Jurkat, Clone E6-1 (cell line): ENCODE data around the gene MCC.

ENCODE experiments used
- DNase-seq: peaks from one replicate; pipeline ENCODE4 v3.0.0-alpha.2; 2011; ENCODE audit warnings: low read depth, low spot score
- H3K4me3 ChIP-seq: 2 replicates; pipeline ENCODE4 v1.5.1; 2011; ENCODE audit warnings: mild to moderate bottlenecking, low read length, control low read depth, moderate library complexity

The MCC gene

DNA sequence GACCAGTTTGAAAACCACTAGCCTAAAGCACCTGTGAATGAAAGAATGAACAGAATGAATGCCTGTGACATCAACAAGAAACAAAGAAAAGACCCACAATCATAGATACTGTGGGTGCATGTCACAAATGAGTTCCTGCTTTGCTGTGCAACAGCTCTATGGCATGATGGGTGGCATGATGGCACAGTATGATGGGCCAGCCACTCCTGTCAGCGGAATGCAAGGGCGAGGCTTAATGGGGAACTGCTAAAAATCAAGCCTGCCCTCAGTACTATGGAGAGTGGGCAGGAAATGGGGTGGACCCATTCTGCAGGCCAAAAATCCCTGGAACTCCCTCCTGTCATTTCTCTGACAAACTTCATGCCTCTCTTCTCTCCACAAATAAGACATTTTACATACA lies 422.6 kb downstream of the MCC start:
- H3K4me3 ChIP-seq = no peak overlapping the region
- DNase-seq = no peak

DNA sequence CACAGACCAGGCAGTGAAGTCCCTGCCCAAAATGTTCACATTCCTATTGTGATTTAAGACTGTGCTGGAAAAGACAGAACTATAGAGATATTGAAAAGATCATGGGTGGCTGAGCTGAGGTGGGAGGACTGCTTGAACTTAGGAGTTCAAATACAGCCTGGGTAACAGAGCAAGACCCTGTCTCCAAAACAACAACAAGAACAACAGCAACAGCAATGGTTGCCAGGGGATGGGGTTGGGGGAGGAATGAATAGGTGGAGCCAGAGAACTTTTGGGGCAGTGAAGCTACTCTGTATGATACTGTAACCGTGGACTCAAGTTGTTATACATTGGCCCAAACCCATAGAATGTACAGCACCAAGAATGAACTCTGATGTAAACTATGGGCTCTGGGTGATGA lies 423.4 kb downstream of the MCC start:
- H3K4me3 ChIP-seq = no peak overlapping the region
- no peak for DNase-seq

DNA sequence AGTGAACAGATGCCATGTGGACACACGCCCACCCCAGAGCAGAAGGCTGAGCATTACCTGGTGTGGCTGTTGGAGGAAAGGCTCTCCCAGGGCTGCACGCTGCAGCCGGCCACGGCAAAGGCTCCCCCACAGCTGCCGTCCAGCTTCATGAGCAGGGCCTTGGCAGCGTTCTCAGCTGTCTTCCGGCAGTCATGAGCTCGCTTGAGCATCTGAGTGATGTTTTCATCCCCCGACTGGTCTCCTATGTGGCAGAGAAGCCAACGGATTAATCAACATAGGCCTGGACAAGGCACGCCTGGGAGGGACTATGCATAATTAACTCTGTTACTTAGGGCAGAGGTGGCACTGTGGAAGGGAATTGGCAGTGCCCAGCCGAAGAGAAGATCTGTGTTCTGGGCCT lies 424.3 kb downstream of the MCC start:
- no peak overlapping the region for H3K4me3 ChIP-seq
- no peak for DNase-seq

DNA sequence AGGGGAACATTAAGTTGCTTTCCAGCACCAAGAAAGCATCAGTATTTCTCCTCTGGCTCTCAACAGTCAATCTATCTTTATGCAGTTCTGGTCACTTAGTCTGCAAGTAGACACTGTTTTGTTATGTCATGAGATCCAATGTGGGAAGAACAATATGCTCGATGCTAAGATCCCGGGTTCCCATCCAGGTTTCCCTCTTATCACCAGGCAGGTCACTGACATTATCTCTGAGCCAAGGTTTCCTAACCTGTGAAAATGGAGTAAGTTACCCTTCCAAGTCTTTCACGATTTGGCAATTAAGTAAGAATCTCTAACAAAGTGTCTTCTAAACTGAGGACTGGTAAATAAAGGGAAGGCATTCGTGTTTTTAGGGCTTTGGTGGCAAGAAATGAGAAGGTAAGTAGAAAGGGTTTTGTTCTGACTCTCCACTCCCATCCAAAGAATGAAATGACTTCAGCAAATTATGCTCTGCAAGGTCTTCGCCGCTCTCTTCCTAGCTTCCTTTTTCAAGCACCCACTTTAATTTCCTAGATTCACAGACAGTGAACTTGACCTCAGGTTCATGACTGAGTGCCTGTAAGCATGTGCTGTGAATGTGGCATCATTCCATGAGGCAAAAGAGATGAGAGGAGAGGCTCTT lies 425.3 kb downstream of the MCC start:
- no peak for DNase-seq
- H3K4me3 ChIP-seq = no peak overlapping the region

DNA sequence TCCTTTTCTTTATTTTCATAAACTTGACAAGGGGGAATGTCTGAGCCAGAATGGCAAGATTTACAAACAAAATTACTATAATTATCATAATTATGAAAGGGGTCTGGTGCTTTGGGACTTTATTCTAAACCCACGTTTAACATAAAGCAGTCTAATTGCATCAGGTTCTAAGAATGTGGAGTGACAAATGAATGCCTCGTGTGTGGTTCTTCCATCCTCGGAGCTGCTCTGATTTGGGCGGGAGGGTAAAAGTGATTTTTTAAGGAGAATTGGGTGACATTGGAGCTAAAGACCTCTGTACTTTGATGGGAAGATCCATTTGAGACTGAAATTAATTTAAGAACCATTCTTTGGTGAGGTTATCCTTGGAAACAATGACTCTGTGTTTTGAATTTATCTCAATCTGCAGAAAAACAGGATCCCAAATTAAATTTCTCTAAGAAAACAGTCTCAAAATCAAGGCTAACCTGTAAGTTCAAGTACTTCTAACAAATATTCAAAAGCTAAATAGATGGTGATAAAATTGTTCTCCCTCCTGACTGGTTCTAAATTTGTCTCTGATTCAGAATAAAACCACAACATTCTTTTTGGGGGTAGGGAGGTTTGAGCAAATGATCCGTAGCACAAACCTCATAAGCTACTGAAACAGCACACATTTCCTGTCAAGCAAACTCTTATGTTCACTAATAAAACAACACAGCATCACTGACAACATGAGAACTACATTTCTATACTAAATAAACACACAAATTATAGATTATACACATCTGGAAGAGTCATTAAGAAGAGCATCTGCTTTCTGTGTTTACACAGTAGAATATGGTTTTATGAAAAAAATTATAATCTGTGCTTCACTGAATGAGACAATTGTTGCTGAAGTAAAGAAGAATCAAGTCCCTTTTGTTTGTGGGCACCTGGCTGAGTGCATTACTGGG lies 426.1 kb downstream of the MCC start:
- H3K4me3 ChIP-seq = no peak overlapping the region
- peak; percentile 60 for DNase-seq

DNA sequence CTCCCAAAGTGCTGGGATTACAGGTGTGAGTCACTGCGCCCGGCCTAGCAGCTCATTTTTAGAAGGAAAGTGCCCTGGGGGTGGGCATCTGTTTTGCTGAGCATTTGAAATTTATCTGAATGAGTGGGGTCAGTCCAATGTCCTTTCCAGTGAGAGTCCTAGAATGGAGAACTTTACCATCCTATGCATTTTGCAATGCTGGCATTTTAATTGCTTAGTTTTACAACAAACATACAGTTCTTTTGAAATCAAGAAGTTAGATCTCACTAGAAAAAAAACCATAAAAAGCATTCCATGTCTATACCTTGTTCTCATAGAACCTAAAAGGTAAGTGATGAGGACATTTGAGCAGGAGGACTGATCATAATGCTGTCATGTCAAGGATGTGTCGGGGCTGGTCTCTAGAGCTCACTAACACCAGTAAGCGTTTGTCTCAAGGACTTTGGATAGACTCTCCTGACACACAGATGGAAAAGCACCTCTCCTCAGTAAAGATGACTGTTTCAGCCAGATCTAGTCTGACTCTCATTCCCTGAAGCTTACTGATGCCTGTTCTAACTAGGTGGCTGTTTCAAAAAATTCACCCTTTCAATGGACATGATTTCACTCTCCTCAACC lies 427.7 kb downstream of the MCC start:
- H3K4me3 ChIP-seq = no peak overlapping the region
- no peak for DNase-seq

DNA sequence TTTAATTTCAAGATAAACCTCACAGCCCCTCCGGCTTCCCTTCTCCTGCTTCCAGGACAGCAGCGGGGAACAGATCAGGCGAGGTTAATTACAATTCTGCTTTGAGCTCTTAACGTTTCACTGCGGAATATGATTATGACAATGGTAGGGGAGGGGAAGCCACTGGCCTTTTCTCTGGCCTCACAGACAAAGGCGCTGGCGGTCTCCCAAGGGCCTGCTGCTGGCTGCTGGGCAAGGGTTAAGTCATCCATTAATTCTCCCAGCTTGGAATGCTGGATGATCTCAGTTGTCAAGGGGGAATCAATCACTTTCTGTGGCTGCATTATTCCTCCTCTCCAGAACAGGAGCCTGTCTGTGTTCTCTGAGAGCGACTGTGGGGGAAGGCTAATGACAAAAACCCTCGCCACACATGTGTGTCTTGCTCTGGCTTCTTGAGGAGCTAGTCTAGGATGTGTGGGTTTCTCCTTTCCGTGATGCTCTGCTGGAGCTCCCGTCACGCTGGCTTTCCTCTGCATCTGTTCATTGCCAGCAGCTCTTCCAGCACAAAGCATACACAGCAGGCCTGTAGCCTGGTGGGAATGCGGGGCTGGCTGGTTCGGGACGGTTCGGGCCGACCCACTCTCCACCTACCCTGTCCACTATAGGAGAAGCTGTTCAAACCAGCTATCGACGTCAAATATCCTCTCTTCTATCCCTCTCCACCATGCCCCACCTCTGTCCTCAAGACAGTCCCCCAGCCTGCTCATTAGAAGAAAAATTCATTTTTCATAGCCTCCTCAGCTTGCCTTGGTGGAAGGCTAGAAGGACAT lies 428.8 kb downstream of the MCC start:
- no peak overlapping the region for H3K4me3 ChIP-seq
- no peak for DNase-seq

DNA sequence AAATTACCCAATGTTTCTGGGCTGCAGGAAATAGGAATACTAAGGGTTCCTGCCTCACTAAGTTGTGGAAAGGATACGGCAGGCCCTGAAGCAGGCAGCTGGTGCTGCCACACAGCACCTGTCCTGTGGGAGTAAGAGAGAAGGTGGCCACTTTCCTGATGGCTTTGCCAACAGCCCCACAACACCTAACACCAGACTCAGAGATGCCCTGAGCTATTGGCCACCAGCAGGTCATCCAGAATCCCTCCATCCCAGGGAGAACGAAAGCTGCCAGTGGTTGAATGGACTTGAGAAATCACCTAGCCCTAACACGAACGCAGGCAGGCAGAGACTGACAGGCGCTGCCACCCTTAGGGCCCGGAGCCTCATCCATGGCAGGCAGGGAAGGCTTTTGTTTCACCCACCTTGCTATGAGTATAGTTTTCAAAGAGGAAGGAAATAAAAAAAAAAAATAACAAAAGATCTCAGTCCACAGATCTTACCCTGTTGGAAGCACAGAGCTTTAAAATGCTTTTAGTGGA lies 429.5 kb downstream of the MCC start:
- H3K4me3 ChIP-seq = no peak overlapping the region
- DNase-seq = no peak

DNA sequence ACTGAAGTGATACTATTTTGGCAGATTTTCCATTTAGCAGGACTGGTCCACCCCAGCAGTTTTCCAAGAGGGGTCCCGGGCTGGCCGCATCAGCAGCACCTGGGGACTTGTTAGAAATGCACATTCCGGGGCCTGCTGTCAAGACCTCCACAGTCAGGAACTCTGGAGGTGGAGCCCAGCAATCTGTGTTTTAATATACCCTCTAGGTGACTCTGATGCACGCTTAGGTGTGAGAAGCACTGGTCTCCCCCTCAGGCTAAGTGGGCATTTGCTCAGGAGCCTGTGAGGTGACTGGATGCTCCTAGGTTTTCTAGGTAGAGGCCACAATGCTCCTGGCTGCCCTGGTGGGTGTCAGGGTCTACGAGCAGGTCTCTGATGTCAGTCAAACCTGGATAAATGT lies 430.0 kb downstream of the MCC start:
- DNase-seq = no peak
- no peak overlapping the region for H3K4me3 ChIP-seq

DNA sequence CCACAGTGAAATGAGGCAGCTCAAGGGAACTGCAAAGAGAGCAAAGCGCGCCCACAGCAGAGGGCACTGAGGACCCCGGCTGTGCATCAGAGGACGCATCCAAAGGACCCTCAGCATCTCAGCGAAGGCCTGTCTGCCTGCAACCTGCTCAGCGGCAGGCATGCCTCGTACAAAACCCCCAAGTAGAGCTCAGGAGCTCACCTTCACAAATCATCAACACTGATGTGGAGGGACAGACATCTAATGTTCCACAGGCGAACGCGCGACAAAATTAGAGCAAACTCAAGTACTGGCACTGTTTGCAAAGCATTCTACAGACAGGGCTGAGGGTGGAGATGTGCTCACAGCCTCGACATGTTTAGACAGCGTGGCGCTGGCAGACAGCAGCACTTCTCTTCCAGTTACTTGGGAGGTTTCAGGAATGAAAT lies 430.7 kb downstream of the MCC start:
- no peak for DNase-seq
- H3K4me3 ChIP-seq = no peak overlapping the region

DNA sequence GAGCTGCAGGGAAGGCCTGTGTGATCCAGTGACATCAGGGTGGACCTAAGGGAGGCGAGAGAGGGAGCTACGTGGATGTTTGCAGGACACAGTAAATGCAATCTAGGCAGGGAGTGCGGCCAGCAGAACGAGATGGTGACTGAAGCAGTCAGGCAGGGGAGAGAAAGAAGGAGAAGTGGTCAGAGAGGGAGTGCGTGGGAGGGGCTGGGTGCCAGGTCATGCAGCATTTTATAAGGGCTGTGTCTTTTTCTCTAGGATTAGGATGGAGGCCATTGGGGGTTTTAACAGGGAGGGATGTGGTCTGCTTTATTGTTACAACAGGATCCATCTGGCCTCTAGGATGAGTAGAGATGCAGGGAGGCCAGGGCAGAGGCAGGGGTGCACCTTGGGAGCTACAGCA lies 431.3 kb downstream of the MCC start:
- H3K4me3 ChIP-seq = no peak overlapping the region
- no peak for DNase-seq

DNA sequence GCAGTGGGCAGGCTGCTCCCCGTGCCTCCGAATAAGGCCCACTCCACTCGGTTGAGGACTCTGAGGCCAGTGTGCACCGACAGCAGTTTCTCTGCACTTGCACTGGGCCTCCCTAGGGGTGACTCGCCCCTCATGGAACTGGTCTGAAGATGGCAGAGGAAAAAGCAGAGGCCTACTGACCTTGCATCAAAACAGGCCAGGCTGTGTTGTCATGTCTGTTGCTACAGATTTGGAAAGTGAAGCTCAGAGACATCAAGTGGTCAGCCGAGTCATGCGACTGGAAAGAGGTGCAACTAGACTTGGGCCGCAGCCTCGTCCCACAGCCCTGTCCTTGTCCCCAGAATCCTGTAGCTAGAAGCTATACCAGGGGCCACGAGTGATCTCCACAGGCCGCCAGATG lies 433.4 kb downstream of the MCC start:
- DNase-seq = no peak
- H3K4me3 ChIP-seq = no peak overlapping the region

DNA sequence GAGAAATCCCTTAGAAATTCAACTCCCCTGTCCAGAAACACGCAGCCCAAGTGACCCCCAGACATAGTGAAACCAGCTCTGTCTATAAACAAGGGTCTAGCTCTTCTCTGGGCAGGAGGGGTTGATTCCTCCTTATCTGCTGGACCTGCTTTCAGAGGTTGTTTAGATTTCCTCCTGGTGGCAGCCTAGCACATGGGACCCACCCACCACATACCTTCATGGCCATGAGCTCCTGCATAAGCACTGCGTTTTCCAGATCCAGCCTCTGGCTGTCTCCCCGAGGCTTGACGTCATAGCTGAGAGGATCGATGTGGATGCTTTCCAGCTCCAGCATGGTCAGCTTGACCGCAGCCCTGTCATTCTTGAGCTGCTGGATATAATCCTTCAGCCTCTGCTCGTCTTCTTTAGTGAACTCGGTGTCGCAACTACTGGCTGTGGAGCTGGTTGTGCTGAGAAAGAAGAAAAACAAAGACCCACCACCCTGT lies 434.7 kb downstream of the MCC start:
- no peak for DNase-seq
- no peak overlapping the region for H3K4me3 ChIP-seq

DNA sequence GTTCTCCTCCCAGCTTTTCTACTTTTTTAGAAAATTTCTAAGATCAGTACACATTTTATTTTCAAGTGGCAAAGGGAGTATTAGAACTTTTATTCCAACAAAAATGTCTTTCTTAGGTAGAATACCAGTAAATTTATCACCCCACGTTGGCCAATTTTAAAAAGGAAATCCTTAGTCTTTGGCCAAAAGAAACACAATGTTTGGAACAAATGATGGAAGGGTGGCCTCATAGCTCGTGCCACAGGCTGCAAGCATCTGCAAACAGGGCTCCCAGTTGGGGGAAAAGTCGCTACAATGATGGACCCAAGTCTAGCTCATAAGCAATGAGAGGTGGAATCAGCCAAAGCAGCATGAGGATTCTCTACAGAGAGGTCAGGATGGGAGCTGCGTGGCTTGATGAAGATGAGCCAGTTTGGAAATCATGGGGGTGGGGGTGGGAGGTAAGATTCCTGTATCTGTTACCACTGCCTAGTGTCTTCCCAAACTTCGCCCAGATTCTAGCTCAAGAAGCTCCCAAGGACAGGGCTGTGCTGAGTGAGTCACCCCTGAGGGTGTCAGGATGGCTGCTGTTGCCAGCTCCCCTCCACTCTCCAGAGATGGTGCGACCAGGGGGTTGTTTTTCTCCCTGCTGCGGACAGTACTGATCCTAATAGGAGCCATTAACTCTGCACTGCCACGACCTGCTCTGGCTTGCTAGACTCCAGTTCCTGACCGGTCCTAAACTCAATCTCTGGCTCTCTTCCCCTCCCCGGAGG lies 436.0 kb downstream of the MCC start:
- DNase-seq = no peak

DNA sequence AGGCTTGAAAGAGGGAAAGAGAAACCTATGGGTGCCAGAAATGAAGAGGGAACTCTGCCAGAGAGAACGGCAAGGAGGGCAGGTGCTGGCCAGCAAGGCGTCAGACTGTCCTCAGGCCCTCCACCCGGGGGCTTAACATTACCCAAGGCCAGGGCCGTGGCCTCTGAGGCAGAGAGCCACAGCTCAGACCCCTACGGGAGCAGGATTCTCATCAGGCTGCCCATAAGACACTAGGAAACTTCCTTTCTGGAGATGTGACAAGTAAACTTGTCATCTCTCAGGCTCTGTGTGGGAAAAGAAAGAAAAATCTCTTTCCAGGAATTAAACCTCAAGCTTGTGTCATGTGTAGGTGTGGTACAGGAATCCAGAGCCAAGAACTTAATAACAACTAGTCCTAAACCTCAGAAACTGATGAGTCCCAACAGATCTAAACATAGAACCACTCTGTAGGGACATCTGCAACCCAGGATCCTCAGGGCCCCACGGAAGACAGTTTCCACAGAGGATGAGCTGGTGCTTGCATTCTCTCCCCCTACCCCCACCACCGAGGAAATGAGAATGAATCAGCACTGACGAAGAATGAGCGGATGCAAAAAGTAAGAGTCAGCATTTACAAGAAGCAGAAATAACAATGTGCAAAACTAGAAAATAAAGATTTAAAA lies 437.4 kb downstream of the MCC start:
- H3K4me3 ChIP-seq = no peak overlapping the region
- no peak for DNase-seq

More for the DNA sequence above, 436.0 kb downstream of the MCC start:
- H3K4me3 ChIP-seq = no peak overlapping the region

DNA sequence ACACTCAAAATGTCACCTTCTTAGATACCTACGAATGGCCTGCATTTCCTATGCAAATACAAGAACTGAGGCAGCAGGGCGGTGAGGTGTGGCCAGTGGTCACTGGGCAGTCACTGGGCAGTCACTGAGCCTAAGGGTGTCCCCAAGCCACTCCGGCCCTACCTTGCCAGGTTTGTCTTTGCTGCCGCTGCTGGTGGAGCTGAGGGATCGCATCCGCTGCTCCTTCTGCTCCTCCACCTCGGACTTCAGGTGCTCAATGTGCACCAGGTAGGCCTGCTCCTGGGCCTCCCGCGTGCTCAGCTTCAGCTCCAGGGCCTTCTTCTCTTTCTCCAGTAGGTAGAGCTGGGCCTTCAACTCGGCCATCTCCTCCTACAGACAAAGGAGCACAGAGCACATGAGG lies 439.3 kb downstream of the MCC start:
- H3K4me3 ChIP-seq = no peak overlapping the region
- no peak for DNase-seq

DNA sequence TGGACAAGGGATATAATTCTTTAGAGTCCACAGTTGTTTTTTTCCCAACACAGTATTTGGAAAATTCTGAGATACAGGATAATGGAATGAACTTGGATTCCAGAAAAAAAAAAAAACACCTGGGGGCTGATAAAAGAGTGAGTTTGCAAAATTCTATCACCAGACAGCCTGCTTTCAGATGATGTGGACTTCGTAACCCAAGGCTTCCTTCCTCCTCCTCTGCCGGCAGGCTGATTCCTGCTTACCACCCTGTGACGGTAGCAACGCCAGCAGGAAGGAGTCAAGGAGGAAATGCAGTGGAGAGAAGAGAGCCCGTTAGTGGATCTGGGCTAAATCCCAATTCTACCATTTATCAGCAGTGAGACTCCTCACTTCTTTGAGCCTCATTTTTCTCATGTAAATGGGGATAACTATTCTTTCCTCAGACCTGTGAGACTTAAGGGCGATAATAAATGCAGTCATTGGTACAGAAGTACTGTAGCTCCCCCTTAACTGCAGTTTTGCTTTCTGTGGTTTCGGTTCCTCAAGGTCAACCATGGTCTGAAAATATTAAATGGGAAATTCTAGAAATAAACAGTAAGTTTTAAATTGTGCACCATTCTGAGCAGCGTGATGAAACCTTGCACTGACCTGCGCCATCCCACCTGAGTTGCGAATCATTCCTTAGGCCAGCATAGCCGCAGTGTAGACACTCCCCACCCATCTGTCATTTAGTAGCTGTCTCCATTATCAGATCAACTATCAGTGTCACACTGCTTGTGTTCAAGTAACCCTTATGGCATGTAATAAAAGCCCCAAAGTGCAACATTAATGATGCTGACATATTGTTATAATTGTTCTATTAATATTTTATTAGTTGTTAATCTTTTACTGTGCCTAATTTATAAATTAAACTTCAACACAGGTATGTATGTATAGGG lies 440.3 kb downstream of the MCC start:
- H3K4me3 ChIP-seq = no peak overlapping the region
- DNase-seq = no peak
